Measurements from ENCODE around the gene AMY1C.

- TF ChIP-seq CTCF (IDR thresholded peaks at IDR 0.05) = no peak
- no peak for TF ChIP-seq POLR2A (IDR thresholded peaks at IDR 0.05)
- TF ChIP-seq POLR2AphosphoS5 (IDR thresholded peaks at IDR 0.05) = no peak
Measured at GRCh38 chr1:103761896-103762295, 12.2 kb downstream of the AMY1C start.
